HL-60 (cell line): ENCODE data around the gene HSD11B1.
A peak's percentile ranks its signal among the peaks of the same experiment; 100 is the strongest.
"Not testable (repeated sequence)": the region's sequence is repeated elsewhere in the genome, so short reads cannot be mapped to it uniquely, and the experiment has no call there.

ENCODE experiments used
- DNase-seq, 2 experiments: peaks; one replicate each; pipeline ENCODE4 v3.0.0-alpha.2; 2010 to 2020; ENCODE audit warnings: low read depth in 1 of 2, low spot score in 1 of 2
- H3K27ac ChIP-seq: fragments of 250-450 bp; sonication (Bioruptor Pico); replicated peaks from 2 replicates; pipeline ENCODE4 v1.5.1; 2020; ENCODE audit warnings: mild to moderate bottlenecking, moderate library complexity
- H3K27me3 ChIP-seq: fragments of 250-450 bp; sonication (Bioruptor Pico); 2 replicates; pipeline ENCODE4 v1.5.1; 2021; ENCODE audit warnings: mild to moderate bottlenecking, moderate library complexity; ENCODE audit not compliant: insufficient read depth, poor library complexity, severe bottlenecking
- H3K4me3 ChIP-seq: replicated peaks from 2 replicates; pipeline ENCODE4 v1.5.1; 2011; ENCODE audit warnings: mild to moderate bottlenecking, control low read depth, low read length; ENCODE audit not compliant: insufficient read depth
- CTCF ChIP-seq: IDR thresholded peaks from one replicate; pipeline ENCODE4 v1.5.1; 2011; ENCODE audit warnings: low read length, control low read depth, inconsistent platforms; ENCODE audit not compliant: insufficient read depth
- GABPA ChIP-seq: IDR thresholded peaks from 2 replicates; pipeline ENCODE4 v1.6.1; 2012; ENCODE audit warnings: low read depth
- POLR2AphosphoS5 ChIP-seq: IDR thresholded peaks from 2 replicates; pipeline ENCODE4 v1.6.1; 2012; ENCODE audit warnings: low read depth
- REST ChIP-seq: IDR thresholded peaks from 2 replicates; pipeline ENCODE4 v1.6.1; 2012; ENCODE audit warnings: low read depth; ENCODE audit not compliant: insufficient replicate concordance
- SPI1 ChIP-seq: IDR thresholded peaks from 2 replicates; pipeline ENCODE4 v1.6.1; 2012; ENCODE audit warnings: low read depth, mild to moderate bottlenecking, borderline replicate concordance

HSD11B1 gene

GRCh38 chr1:209692745-209693504 lies 11.7 kb upstream of the HSD11B1 start:
- TF ChIP-seq POLR2AphosphoS5 (no peak), CTCF (peak; percentile 76), SPI1 (peak; percentile 38; the same call in 1 of the 2 replicates)
- peaks cover 2% of the 10 kb centered on the region for H3K27me3 ChIP-seq
- DNase-seq, result peak in 1 of 2 experiments; percentile 72
- H3K27ac ChIP-seq, result no peak overlapping the region
- H3K4me3 ChIP-seq, result no peak overlapping the region

GRCh38 chr1:209696673-209697072 lies 8.0 kb upstream of the HSD11B1 start:
- no peak for DNase-seq
- no peak for TF ChIP-seq CTCF
- TF ChIP-seq GABPA, result no peak
- no peak for TF ChIP-seq POLR2AphosphoS5
- TF ChIP-seq REST, result no peak
- no peak for TF ChIP-seq SPI1
- H3K4me3 ChIP-seq, result no peak overlapping the region
- peaks cover 2% of the 10 kb centered on the region for H3K27me3 ChIP-seq
- no peak overlapping the region for H3K27ac ChIP-seq

GRCh38 chr1:209697126-209697525 lies 7.5 kb upstream of the HSD11B1 start:
- H3K27me3 ChIP-seq, result peaks cover 2% of the 10 kb centered on the region
- H3K27ac ChIP-seq, result no peak overlapping the region
- DNase-seq, result no peak
- TF ChIP-seq SPI1 (no peak), POLR2AphosphoS5 (no peak), REST (no peak), GABPA (no peak), CTCF (no peak)
- H3K4me3 ChIP-seq, result no peak overlapping the region

GRCh38 chr1:209700686-209701085 lies 4.0 kb upstream of the HSD11B1 start:
- H3K27me3 ChIP-seq, result not testable (repeated sequence)

More at GRCh38 chr1:209700686-209701085, 4.0 kb upstream of the HSD11B1 start:
- not testable (repeated sequence) for H3K4me3 ChIP-seq, DNase-seq, H3K27ac ChIP-seq
